ENCODE results near the gene ACER1.
A peak's percentile ranks its signal among the peaks of the same experiment; 100 is the strongest.
"Not testable (repeated sequence)": the region's sequence is repeated elsewhere in the genome, so short reads cannot be mapped to it uniquely, and the experiment has no call there.

Gene ACER1, protein sequence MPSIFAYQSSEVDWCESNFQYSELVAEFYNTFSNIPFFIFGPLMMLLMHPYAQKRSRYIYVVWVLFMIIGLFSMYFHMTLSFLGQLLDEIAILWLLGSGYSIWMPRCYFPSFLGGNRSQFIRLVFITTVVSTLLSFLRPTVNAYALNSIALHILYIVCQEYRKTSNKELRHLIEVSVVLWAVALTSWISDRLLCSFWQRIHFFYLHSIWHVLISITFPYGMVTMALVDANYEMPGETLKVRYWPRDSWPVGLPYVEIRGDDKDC

DNA sequence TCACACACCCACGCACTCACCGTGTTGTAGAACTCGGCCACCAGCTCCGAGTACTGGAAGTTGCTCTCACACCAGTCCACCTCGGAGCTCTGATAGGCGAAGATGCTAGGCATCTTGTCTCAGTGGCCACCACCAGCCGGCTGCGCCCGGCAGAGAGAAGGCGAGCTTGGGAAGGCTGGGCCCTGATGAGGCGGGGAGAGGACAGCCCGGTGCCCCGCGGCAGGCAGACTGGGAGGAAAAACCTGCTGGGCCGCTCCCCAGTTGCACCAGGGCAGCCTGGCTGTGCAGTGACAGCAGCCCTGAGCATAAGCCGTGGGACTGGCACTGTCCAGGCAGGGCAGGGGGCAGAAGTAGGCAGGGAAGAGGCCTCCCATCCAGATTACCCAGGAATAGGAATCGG lies at the start of gene ACER1:
ACER1 (minus strand) TSS at position 174 of the 400 bp plus-strand sequence; CDS start at position 113, 61 bp downstream.
- no peak for DNase-seq

DNA sequence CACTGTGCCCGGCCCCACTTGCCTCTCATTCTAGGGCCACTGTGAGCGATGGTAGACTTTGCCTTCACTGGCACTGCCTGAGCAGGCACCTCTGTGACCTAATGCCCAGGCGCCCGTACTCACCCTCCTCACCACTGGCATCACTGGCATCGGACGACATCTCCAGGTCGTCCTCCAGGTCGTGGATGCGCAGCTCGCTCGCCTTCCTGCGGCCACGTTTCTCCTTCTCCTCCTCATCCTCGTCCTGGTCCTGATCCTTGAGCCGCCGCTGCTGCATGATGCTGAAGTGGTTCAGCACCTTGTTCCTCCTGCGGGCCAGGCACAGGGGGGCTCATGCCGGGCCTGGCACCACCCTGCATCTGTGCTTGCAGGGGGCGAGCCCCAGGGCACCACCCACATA lies 49.8 kb upstream of the ACER1 start:
- no peak for DNase-seq

DNA sequence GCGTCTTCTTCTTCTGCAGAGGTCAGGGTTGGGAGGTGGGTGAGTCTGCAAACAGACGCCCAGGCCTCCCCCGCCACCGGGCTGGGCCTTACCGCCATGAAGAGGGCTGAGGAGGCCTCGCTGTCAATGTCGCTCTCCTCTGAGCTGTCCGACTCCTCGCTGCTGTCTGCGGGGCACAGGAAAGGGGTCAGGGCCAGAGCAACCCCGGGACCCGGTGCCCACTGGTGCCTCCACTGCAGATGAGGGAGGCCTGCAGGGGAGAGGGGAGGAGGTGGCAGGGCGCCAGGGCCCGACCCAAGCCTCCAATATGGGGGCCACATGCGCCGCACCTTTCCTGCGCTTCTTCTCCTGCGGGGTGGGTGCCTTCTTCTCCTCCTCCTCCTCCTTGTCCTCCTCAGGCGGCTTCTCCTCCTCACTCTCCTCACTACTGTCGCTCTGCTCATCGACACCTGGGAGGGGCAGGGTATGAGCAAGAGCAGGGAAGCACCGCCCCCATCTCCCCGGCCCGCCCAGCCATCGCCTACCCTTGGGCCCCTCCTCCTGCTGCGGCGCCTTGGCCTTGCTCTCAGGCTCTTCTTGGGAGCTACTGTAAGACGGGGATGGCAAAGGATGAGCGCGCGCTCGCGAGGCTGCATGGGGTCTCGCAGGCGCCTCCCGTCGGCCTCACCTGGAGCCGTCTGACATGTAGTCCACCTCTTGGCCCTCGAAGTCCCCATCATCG lies 47.8 kb upstream of the ACER1 start:
- DNase-seq, result no peak

DNA sequence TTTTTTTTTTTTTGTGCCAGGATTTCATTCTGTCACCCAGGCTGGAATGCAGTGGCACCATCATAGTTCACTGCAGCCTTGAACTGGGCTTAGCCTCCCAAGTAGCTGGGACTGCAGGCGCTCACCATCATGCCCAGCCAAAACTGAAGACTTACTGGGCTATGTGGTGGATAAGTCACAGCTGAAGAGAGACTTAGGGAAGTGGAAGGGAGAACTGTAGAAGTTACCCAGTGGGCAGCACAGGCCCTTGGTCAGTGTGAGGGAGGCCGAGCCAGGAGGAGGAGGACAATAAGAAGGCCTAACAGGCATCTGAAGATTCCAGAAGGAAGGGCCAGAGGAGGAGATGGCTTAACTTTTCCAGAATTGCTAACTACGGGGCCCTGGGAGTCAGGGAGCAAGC lies 46.3 kb upstream of the ACER1 start:
- no peak for DNase-seq

DNA sequence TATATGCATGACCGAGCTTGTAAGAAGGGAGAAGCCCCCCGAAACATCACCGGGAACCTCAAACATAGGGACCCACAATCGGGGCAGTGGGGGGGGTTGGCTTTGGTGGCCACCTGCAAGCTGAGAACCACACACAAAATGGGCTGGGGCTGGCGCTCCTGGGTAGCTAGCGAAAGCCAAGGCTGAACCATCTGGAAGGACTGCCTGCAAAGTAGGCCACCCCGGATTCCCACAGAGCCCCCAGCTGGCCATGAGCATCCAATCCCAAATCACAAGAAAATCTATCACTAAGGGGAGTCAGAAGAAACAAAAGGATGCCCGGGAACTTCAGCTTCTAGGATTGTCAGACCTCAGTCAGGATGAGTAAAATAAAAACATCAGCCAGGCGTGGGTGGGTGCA lies 45.1 kb upstream of the ACER1 start:
- DNase-seq, result no peak

DNA sequence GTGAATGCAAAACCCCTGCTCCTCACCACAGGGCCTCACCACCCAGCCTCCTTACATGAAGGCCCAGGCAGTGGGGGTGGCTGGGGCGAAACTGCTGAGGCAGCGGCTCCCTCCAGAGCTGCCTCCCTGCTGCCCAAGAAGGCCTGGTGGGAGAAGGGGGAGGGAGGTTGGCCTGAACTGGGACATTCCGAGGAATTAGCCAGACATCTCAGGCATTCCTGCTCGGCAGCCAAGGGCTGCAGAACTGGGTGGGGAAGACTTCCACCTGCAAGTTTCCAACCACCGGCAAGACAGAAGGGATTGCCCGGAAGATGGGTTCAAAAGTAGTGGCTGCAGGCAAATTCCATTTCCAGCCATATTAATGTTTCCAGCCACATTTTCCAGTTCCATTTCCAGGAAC lies 44.6 kb upstream of the ACER1 start:
- DNase-seq, result no peak

DNA sequence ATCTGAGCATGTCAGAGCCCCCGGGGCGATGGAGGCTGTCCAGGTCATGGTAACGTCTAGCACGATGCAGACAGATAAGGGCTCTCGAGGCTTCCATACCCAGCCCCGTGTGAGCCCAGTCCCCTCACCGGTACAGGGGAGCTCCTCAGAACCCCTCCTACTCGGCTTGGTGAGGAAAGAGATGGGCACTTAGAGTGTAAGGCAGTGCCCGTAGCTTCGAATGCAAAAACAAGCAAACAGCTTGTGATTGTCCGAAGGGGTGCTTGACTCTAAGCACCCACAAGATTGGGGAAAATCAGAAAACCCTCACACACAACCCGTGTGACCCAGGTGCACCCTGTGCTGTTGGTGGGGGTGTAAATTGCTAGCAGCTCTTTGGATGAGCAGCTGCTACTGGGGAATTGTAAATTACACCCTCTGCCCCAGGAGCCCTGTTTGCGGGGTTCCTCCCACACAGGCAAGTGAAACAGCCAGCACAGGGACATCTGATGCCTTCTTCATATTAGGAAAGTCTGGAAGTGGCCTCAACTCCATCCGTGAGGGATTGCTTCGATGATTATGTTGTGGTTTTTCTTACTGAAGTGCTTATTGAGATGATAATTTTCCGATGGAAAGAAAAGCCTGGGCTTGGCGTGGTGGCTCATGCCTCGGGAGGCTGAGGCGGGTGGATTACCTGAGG lies 43.2 kb upstream of the ACER1 start:
- DNase-seq, result no peak

DNA sequence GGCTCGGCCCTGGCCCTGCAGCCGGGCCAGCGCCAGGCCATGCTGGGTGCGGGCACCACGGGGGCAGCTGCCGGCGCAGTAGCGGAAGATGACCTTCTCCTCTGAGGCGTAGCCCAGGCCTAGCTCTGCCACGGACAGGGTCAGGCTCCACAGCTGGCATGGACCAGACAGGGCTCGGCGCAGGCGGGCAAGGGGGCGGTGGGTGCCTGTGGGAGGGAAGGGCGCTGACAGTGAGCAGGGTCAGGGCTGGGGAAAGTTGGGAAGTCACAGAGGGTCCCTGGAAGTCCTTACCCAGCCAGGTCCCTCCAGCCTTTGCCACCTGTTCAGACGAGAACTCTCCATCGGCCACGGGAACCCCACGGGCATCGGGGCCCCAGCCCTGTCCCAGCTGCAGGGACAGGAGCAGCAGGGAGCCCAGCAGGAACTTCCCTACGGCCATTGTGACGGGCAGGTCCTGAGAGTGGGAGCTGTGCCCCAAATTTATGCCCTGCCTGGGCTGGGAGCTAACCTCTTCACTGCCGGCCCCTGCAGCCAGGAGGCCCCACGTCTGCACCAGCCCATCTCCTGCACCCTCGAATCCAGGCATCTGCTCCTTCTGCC lies 42.1 kb upstream of the ACER1 start, which contains the start of gene PSPN:
PSPN (minus strand) TSS at position 523 of the 600 bp plus-strand sequence; CDS start at position 439, 84 bp downstream.
- no peak for DNase-seq

DNA sequence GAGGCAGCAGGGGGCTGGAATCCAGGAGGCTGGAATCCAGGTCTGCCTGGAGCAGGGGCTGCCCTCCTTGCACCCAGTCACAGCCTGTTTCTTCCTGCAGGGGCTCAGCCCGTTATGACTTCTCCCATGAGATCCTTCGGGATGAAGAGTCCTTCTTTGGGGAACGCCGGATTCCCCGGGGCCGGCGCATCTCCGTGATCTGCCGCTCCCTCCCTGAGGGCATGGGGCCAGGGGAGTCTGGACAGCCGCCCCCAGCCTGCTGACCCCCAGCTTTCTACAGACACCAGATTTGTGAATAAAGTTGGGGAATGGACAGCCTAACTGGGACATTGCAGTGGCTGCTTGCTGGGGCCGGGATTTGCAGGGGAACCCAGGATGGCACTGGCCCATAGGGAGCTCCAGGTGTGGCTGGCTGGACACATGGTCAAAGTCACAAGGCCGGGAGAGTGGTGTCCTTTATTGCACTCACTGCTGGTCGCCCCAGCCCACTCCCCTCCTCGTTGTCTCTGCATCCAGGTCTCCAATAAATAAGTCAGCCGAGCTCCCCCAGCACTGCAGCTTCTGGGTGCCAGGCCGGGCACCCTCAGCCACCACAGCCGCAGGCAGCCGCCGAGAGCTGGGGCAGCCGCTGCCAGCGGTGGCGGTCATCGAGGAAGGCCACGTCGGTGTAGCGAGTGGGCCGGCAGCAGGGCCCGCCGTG lies 41.4 kb upstream of the ACER1 start:
- no peak for DNase-seq

DNA sequence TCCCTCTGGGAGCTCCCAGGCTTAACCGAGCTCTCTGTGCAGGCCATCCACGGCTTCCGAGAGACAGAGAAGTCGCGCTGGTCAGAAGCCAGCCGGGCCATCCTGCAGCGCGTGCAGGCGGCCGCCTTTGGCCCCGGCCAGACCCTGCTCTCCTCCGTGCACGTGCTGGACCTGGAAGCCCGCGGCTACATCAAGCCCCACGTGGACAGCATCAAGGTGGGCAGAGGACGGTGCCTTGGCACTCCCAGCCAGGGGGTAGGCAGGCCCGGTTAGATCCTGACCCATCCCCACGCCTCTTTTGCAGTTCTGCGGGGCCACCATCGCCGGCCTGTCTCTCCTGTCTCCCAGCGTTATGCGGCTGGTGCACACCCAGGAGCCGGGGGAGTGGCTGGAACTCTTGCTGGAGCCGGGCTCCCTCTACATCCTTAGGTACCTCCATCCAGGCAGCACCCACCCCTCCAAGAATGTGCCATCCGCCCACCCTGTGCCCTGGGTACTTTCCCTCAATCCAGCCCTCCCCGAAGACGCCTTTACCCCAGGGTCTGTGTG lies 40.8 kb upstream of the ACER1 start:
- DNase-seq, result no peak

DNA sequence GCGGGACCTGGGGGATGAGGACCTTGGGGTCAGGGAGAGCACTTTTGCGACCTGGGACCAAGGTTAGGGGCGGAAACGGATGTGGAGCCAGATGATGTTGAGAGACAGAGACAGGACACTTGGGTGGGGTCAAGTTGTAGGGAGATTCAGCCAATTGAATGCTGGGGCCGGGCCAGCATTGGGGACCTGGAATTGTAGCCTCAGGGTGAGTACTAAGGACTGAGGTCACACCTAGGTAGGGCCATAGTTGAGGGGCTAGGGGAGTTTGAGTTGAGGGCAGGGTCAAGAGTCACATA lies 40.3 kb upstream of the ACER1 start:
- DNase-seq, result no peak

DNA sequence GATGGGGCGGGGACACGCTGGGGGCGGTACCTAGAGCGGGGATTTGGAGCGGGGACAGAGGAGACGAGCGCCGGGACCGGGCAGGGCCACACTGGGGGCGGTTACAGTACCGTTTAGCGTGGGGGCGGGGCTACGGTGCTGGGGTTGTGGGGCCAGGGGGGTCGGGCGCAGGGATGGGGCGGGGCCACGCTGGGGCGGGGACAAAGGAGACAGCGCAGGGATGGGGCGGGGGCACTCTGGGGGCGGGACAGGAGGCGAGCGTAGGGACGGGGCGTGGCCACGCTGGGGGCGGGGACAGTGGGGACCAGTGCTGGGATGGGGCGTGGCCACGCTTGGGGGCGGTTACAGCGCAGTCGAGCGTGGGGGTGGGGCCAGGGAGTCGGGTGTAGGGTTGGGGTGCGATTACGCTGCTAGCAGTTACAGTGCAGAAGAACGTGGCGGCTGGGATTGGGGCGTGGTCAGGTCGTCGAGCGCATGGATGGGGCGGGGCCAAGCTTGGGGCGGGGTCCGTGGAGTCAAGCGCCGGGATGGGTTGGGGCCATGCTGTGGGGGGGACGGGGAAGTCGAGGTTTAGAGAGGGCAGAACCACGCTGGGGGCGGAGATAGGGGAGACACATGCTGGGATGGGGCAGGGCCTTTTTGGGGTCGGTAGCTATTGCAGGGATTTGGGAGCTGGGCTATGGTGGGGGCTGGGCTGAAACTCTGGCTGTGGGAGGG lies 39.8 kb upstream of the ACER1 start:
- DNase-seq, result peak; percentile 95 to 99 (median 99)

DNA sequence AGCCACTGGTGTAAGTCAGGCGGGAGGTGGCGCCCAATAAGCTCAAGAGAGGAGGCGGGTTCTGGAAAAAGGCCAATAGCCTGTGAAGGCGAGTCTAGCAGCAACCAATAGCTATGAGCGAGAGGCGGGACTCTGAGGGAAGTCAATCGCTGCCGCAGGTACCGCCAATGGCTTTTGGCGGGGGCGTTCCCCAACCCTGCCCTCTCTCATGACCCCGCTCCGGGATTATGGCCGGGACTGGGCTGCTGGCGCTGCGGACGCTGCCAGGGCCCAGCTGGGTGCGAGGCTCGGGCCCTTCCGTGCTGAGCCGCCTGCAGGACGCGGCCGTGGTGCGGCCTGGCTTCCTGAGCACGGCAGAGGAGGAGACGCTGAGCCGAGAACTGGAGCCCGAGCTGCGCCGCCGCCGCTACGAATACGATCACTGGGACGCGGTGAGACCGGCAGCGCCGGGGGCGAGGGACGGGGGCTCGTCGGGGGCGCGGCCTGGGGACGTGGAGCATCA lies 39.2 kb upstream of the ACER1 start, which contains the start of gene ALKBH7:
ALKBH7 (plus strand) TSS at position 201 of the 502 bp plus-strand sequence; CDS start at position 228, 27 bp downstream.
- peak; percentile 96 to 99 (median 98) for DNase-seq

DNA sequence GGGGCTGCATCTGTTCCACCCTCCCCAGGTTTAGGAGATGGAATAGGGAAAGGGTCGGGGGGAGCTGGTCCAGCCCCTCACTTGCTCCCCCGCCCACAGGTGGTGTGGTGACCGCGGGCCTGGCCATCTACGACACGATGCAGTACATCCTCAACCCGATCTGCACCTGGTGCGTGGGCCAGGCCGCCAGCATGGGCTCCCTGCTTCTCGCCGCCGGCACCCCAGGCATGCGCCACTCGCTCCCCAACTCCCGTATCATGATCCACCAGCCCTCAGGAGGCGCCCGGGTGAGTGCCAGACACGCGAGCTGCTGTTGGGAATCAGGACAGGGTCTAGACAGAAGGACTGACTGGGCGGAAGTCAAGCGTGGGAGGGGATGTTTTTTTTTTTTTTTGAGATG lies 30.9 kb upstream of the ACER1 start:
- DNase-seq, result no peak

DNA sequence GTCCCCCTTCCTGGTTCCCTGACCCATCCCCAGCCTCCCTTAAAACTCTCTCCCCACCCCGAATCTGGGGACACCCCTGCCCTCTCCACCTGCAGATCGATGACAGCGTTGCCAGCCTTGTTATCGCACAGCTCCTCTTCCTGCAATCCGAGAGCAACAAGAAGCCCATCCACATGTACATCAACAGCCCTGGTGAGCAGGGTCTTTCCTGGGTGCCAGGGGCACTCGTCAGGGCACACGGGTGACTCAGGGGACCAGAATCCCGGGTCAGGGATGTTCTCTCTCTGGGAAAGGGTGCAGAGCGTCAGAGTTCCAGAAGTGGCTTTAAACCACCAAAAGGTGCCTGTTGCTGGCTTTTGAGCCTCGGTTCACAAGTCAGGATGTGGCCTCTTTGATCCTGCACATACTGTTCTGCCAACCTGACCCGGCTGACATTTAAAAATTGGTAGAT lies 29.0 kb upstream of the ACER1 start:
- DNase-seq, result peak; percentile 15 to 74 (median 50)

DNA sequence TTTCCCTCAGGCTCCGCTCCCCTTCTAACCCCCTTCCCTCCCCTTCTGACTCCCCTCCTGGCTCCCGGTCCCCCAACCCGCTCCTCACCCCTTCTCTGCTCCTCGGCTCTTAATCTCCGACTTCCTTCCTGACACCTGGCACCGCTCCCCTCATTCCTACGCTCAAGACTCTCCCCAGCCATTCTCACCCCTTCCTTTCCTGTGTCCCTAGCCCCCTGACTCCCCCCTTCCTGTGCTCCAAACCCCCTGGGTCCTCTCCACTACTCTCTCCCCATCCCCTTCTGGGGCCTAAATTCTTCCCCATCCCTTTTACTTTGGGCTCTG lies 28.6 kb upstream of the ACER1 start:
- no peak for DNase-seq

DNA sequence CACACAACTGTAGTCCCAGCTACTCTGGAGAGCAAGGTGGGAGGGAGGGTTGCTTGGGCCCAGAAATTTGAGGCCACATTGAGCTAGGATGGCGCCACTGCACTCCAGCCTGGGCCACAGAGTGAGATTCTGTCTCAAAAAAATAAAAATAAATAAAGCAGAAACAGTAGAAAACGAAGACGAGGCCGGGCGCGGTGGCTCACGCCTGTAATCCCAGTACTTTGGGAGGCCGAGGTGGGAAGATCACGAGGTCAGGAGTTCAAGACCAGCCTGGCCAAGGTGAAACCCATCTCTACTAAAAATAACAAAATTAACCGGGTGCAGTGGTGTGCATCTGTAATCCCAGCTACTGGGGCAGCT lies 27.4 kb upstream of the ACER1 start:
- not testable (repeated sequence) for DNase-seq

DNA sequence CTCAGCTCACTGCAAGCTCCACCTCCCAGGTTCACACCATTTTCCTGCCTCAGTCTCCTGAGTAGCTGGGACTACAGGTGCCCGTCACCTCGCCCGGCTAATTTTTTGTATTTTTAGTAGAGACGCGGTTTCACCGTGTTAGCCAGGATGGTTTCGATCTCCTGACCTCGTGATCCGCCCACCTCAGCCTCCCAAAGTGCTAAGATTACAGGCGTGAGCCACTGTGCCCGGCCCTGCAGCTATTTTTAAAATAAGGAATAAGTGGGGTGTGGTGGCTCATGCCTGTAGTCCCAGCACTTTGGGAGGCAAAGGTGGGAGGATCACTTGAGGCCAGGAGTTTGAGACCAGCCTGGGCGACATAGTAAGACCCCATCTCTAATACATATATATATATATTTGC lies 27.0 kb upstream of the ACER1 start:
- DNase-seq, result not testable (repeated sequence)

DNA sequence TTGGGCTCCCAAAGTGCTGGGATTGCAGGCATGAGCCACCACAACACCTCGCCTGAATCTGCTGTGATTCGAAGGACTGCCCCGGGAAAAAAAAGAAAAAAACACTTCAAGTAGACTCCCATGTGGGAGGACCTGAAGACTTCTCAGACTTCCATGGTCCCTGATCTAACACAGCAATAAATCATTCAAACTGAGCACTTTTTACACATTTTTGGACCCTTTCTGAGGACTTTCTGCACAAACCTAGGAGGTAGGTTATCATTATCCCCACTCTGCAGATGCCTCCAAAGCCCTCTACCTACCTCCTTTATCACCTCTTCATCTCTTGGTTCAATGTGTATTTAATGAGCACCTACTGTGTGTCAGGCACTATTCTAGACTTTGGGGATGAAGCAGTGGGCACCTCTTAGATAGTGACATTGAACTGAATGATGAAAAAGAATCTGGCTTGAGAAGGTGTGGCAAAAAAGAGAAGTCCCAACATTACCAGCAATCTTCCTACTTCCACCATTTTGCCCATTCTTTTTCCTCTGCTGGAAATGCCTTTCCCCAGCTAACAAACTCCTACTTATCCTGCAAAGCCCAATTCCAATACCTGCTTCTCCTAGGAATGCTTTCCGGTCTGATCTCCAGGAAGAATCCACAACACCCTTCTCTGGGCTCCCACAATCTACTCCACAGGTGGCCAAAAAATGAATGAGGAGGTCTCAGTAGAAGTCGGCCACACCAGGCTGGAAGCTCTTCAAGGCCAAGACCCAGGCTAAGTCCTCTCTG lies 26.3 kb upstream of the ACER1 start:
- no peak for DNase-seq

DNA sequence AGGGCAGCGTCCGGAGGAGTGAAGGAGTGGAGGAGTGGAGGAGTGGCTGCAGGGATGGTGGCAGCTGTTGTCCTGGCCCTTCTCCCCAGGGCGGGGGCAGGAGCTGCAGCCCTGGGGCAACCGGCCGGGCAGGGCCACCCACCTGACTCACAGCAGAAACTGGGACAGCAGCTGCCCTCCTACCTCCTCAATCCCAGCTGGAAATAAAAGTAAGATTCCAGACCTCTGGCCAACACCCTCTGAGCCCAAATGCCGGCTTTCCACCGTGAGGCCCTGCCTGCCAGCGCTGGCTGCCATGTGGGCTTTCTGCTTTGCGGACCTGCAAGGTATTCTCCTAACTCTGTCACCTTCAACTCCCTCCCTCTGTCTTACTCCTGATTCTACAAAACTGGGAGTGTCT lies 24.6 kb upstream of the ACER1 start:
- no peak for DNase-seq

DNA sequence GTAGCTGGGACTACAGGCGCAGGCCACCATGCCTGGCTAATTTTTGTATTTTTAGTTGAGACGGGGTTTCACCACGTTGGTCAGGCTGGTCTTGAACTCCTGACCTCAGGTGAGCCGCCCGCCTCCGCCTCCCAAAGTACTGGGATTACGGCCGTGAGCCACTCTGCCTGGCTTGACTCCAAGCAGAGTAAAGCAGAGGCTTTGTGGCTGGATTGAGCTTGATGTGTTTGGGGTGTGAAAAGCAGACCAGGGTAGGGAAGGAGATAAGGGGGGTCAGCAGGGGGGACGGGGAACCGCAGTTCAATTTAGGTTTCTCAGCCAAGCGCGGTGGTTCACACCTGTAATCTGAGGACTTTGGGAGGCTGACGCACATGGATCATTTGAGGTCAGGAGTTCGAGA lies 23.8 kb upstream of the ACER1 start:
- no peak for DNase-seq

Measured in stimulated activated naive CD4-positive, alpha-beta T cell (primary cell).